Activated T-cell treated with anti-CD3 and anti-CD28 coated beads, Interleukin-2, amount 50 U/mL, for 72 hours (primary cell): Measurements from ENCODE around the gene FBLN2. TPM values are rescaled to one million over a fixed set of nuclear protein-coding genes. Genes with fewer than 3 reads are reported as not detected.

ENCODE experiments used
- ATAC-seq, 2 donors: fragments of 150-1000 bp; cut with Tn5 transposase; replicated peaks in 1 of 2; 2 replicates each; pipeline ENCODE4 v1.10.0; 2021; ENCODE audit warnings: moderate library complexity in 2 of 2, mild to moderate bottlenecking in 1 of 2
- DNase-seq, 2 donors: peaks; one replicate each; pipeline ENCODE4 v3.0.0; 2021 to 2022; ENCODE audit warnings: mixed read lengths in 1 of 2
- H3K27ac Mint-ChIP-seq: one replicate; pipeline ENCODE4 v1.8.0; 2022; ENCODE audit warnings: mild to moderate bottlenecking, moderate library complexity, mixed read lengths
- H3K27me3 Mint-ChIP-seq: one replicate; pipeline ENCODE4 v1.8.0; 2022; ENCODE audit warnings: low read depth, mixed read lengths
- H3K36me3 Mint-ChIP-seq, 2 donors: one replicate each; pipeline ENCODE4 v1.8.0; 2022; ENCODE audit warnings: mixed read lengths in 2 of 2, mild to moderate bottlenecking in 1 of 2; ENCODE audit not compliant: insufficient read depth in 2 of 2
- H3K4me1 Mint-ChIP-seq: one replicate; pipeline ENCODE4 v1.8.0; 2022; ENCODE audit warnings: low read depth, mixed read lengths
- H3K4me3 Mint-ChIP-seq, 2 donors: one replicate each; pipeline ENCODE4 v1.8.0; 2022; ENCODE audit warnings: mild to moderate bottlenecking in 2 of 2, mixed read lengths in 2 of 2, moderate library complexity in 2 of 2
- H3K9me3 Mint-ChIP-seq, 2 donors: one replicate each; pipeline ENCODE4 v1.8.0; 2022; ENCODE audit warnings: mixed read lengths in 2 of 2
- total RNA-seq, 2 donors: library from RNA; stranded (reverse); gene quantifications; one replicate each; pipeline ENCODE4 v1.2.3, GENCODE V29; 2022

Gene FBLN2
- total RNA-seq, 2 donors from 2014 or later = 0.49 to 1.1 TPM

DNA sequence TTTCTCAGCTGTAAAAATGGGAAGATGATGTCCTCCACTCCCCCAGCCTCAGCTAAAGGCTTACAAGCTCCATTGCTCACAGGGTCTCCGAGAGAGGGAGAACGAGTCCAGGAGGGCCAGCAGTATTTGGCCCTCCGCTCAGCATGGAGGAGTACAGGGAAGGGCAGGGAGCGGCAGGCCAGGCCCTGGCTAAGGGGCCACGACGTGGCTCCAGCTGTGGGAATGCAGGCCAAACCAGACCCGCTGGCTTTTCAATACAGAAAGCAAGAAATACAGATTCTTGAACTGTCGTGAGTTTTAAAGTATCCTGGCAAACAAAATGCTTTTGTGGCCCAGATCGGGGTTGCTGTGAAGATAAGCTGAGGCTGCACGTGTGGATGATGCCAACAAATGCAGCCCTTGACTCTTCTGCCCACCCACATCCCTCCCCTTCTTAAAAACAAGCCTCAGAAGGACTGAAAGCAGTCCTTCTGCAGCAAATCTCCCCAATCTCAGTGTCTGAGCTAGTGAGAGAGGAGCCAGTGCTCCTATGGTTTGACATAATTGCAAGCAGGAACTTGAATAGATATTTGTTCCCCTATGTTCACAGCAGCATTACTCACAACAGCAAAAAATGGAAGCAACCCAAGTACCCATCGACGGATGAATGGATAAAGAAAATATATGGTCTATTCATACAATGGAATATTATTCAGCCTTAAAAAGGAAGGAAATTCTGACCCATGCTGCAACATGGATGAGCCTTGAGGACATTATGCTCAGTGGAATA lies 18.5 kb upstream of the FBLN2 start:
- no peak overlapping the region for H3K27ac Mint-ChIP-seq
- no peaks in the 10 kb centered on the region for H3K36me3 Mint-ChIP-seq
- ATAC-seq (no peak), DNase-seq (no peak)
- no peaks in the 10 kb centered on the region for H3K9me3 Mint-ChIP-seq
- no peaks in the 10 kb centered on the region for H3K27me3 Mint-ChIP-seq
- H3K4me1 Mint-ChIP-seq = no peaks in the 10 kb centered on the region
- H3K4me3 Mint-ChIP-seq = no peak overlapping the region

DNA sequence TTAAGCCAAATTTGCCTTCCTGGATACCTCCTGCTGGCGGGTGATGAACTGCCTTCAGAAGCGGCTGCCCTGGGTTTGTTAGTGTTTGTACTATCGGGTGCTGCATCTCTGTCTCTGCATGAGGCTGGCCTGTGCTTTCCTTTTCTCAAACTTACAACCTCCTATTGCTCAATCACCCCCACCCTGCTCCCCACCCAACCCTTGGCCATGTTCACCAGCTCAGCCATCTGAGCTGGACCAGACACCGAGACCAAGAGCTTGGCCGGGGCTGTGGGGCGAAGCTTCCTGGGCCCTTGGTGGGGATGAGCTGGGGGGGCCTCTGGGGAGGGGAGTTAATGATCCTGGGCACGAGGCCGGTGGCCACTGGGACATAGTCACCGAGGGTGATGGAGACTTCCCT lies 16.8 kb upstream of the FBLN2 start:
- Mint-ChIP-seq H3K27ac (no peak overlapping the region), H3K27me3 (no peaks in the 10 kb centered on the region)

DNA sequence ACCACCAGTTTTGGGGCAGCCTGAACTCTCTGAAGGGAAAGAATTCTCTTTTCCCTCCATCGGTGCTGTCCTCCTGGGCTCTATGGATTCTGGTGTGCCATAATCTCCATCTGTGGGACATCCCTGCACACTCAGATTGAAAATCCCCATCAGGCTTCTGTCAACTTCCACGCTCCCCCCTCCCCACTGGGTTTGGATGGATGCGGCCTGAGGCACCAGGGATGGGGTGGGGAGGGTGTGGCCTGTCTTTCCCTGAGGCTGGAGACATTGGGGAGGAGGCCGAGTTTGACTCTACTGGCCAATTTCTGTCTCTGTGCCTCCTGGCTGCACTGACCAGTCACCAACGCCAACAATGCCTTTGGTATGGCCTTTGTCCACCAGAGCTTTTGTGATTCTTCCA lies 16.3 kb upstream of the FBLN2 start:
- Mint-ChIP-seq H3K9me3 (no peaks in the 10 kb centered on the region), H3K27ac (no peak overlapping the region), H3K4me3 (no peak overlapping the region), H3K4me1 (peaks cover 11% of the 10 kb centered on the region), H3K36me3 (no peaks in the 10 kb centered on the region), H3K27me3 (no peaks in the 10 kb centered on the region)
- ATAC-seq (no peak), DNase-seq (no peak)

More for the DNA sequence above, 16.8 kb upstream of the FBLN2 start:
- Mint-ChIP-seq H3K4me1 (peaks cover 7% of the 10 kb centered on the region), H3K4me3 (no peak overlapping the region), H3K36me3 (no peaks in the 10 kb centered on the region), H3K9me3 (no peaks in the 10 kb centered on the region)
- DNase-seq (no peak), ATAC-seq (no peak)

DNA sequence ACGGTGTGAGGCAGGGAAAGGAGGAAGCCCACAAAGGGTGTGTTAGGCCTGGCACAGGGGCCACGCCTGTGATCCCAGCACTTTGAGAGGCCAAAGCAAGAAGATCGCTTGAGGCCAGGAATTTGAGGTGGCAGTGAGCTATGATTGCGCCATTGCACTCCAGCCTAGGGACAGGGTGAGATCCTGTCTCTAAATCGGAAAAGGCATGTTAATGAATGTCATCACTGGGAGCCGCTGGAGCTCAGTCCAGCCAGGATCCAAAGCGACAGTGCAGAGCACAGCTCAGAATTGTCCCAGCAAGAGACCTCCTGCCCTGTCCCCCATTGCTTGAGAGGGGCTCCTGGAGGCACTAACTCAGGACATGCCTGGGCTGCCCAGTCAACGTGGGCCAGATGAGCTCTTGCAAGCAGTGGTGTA lies 15.0 kb upstream of the FBLN2 start:
- Mint-ChIP-seq H3K36me3 (no peaks in the 10 kb centered on the region), H3K9me3 (no peaks in the 10 kb centered on the region), H3K4me3 (no peak overlapping the region), H3K27me3 (no peaks in the 10 kb centered on the region), H3K4me1 (peaks cover 11% of the 10 kb centered on the region), H3K27ac (no peak overlapping the region)
- DNase-seq (no peak), ATAC-seq (no peak)

DNA sequence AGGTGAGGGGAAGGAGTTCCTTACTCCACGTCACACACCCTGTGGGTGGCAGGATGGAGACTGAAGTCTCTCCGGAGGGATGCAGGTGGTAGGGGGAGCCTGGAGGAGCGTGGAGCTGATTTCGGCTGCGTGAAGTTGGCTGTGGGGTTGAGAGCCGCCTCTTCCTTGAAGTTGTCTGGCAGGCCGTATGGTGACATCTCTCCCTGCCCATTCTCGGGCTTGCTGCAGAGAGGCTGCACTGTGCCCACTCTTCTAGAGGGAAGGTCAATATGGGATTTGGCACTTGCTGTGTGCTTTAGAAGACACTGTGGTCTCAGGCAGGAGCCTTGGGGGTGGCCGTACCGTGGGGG lies 13.4 kb upstream of the FBLN2 start:
- no peak overlapping the region for H3K27ac Mint-ChIP-seq
- ATAC-seq = no peak
- H3K27me3 Mint-ChIP-seq = no peaks in the 10 kb centered on the region
- H3K4me3 Mint-ChIP-seq = no peak overlapping the region
- peaks cover 11% of the 10 kb centered on the region for H3K4me1 Mint-ChIP-seq
- H3K9me3 Mint-ChIP-seq = no peaks in the 10 kb centered on the region
- H3K36me3 Mint-ChIP-seq = no peaks in the 10 kb centered on the region
- no peak for DNase-seq

DNA sequence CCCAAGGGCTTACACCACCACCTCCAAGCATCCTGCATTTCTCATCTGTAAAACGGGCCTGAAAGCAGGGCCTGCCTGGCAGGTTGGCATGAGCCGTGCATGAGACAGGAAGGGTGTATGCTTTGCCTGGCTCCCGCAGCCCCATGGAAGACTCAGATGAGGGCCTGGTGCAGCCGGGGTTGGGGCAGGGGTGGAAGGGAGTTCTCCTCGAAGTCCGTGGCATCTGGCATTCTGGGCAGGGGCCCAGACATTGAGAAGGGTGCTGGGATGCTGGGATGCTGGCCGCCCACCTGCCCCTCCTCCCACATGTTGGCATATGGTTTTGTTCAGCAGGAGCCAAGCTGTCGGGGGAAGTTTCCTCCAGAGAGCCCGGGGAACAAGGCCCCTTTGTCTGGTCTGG lies 13.0 kb upstream of the FBLN2 start:
- H3K36me3 Mint-ChIP-seq = peaks cover under 1 to 1% of the 10 kb centered on the region in 2 donors
- peaks cover under 1% of the 10 kb centered on the region in 2 donors for H3K9me3 Mint-ChIP-seq
- H3K4me1 Mint-ChIP-seq = peaks cover 11% of the 10 kb centered on the region
- H3K4me3 Mint-ChIP-seq = no peak overlapping the region
- no peaks in the 10 kb centered on the region for H3K27me3 Mint-ChIP-seq
- H3K27ac Mint-ChIP-seq = no peak overlapping the region
- no peak for DNase-seq
- no peak for ATAC-seq

DNA sequence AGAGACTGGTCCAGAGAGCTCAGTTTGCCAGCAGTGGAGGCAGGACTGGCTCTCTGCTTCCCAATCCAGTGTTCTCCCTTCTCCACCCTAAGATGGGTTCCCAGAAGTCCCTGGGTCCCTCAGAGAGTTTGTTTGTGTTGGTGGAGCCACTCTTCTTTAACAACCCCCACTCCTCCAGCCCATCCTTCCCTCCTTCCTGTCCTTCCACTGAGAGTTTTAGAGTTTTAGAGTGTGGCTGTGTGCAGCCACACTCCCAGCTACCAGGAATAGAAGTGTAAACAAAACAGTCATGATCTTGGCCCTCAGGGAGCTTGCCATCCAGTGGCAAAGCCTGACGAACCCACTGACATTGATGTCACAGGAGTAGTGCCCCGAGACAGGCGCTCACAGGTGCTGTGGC lies 12.5 kb upstream of the FBLN2 start:
- H3K4me1 Mint-ChIP-seq = peaks cover 11% of the 10 kb centered on the region
- no peak for ATAC-seq

DNA sequence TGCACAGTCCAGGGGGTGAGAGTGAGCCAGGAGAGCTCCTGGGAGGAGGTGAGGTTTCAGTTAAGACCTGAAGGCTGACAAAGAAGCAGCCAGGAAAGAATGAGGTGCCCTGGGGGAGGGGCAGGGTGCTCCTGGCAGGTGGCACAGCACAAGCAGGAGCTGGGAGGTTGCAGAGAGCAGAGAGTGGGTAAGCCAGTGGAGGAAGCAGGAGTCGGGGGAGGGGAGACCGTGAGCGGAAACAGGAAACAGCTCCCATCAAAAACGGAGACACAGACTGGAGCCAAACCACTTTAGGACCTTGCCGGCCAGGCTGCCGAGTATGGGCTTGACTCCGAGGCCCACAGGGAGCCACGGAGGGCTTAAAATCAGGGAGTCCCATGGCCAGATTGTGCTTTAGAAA lies 12.1 kb upstream of the FBLN2 start:
- Mint-ChIP-seq H3K36me3 (peaks cover 2% of the 10 kb centered on the region in 2 donors), H3K4me3 (peak overlapping the region in 1 of 2 donors; percentile 23), H3K27ac (no peak overlapping the region), H3K27me3 (no peaks in the 10 kb centered on the region), H3K9me3 (peaks cover 1 to 2% of the 10 kb centered on the region in 2 donors), H3K4me1 (peaks cover 11% of the 10 kb centered on the region)
- ATAC-seq (no peak), DNase-seq (no peak)

More for the DNA sequence above, 12.5 kb upstream of the FBLN2 start:
- DNase-seq = no peak
- H3K9me3 Mint-ChIP-seq = peaks cover 1 to 2% of the 10 kb centered on the region in 2 donors
- no peak overlapping the region for H3K4me3 Mint-ChIP-seq
- H3K36me3 Mint-ChIP-seq = peaks cover 2% of the 10 kb centered on the region in 2 donors
- no peak overlapping the region for H3K27ac Mint-ChIP-seq
- H3K27me3 Mint-ChIP-seq = no peaks in the 10 kb centered on the region

DNA sequence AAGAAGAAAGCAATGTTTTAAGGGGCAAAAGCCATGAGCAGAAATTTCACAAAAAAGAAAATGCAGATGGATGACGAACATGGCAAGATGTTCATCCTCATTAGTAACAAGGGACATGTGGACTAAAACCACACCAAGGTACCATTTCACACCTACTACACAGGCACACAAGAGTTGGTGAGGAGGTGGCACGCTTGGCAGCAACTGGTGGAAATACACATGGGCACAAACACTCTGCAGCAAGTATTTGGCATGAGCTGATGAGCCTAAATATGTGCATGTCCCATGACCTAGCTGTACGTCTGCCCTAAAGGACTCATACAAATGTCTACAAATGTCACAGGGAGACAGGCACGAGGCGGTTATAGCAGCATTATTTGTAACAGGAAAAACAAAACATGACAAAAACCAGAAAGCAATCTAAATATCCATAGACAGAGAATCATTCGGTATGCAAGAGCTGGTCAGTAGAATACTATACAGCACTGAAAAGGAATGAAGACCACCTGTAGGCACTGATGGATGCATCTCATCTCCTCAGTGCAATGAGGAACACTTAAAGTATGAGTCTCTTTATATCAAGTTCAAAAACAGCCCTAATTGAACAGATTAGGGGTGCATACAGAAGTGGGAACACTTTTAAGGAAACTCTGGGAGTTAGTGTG lies 11.5 kb upstream of the FBLN2 start:
- peaks cover 2 to 3% of the 10 kb centered on the region in 2 donors for H3K36me3 Mint-ChIP-seq
- no peak overlapping the region for H3K4me3 Mint-ChIP-seq
- no peak overlapping the region for H3K27ac Mint-ChIP-seq
- peaks cover 11% of the 10 kb centered on the region for H3K4me1 Mint-ChIP-seq
- peaks cover 1 to 2% of the 10 kb centered on the region in 2 donors for H3K9me3 Mint-ChIP-seq
- no peaks in the 10 kb centered on the region for H3K27me3 Mint-ChIP-seq
- ATAC-seq = no peak
- no peak for DNase-seq

DNA sequence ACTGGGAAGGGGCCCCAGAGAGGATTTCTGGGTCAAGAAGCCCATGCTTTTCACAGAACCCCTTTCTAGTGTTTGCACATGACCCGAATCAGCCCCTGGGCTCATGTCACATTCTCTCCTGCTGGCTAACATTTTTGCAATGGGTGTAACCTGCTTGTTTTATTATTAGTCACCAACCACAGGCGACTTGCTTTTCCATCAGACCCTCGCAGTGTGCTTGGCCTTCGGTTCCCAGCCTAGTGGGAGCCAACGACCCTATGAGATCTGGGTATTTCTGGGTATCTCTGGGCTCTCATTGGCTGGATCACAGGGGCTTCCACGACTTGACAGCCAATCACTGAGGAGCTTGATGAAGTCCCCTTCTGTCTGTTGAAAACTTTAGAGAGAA lies 11.0 kb upstream of the FBLN2 start:
- Mint-ChIP-seq H3K27me3 (no peaks in the 10 kb centered on the region), H3K4me3 (no peak overlapping the region), H3K9me3 (peaks cover 1 to 2% of the 10 kb centered on the region in 2 donors), H3K4me1 (peaks cover 11% of the 10 kb centered on the region), H3K36me3 (peaks cover 2 to 4% of the 10 kb centered on the region in 2 donors), H3K27ac (no peak overlapping the region)
- DNase-seq (no peak), ATAC-seq (no peak)

DNA sequence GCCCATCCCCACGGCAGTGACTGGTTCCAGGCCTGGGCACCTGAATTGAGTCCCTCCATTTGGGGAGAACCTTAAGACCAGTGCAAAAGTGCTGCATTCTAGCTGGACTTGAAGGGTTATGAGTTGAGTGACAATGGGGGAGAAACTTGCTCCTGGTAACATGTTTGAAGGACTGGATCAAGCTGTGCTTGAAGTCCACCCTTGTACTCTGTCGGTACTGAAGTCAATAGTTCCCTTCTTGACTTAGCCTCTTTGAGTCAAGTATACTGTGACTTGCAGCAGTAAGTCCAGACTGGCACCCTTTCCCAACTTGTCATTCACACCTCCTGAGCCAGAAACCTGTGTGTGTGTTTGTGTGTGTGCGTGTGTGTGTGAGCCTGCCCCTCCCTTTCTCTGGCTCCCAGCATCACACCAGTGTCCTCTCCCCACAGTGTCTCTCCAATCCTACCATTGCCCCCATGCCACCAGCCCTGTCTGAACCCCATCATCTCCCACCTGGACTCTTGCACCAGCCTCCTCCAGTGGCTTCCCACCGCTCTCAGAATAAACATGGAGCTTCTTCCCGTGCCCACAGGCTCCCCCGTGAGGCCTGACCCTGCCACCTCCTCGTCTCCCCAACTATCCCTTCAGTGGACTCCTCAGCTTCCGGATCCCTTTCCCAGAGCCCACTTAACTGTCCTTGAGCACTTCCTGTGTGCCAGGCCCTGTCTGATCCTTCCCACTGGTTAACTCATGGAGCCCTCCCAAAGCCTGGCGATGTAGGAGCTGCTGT lies 10.2 kb upstream of the FBLN2 start:
- ATAC-seq = no peak

DNA sequence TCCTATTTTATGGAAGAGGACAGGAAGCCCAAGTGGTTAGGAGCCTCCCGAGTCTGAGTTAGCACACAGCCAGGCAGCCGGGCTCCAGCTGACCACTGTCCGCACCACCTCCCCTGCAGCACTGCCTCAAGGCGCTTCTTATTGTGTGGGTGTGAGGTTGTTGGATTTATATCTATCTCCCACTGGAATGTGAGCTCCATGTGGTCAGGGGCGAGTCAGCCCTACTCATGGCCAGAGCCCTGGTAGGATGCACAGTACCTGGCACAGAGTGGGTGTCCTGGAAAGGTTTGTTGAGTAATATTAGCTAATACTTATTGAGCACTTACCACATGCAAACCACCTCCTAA lies 9.7 kb upstream of the FBLN2 start:
- peaks cover 1 to 4% of the 10 kb centered on the region in 2 donors for H3K9me3 Mint-ChIP-seq
- DNase-seq (no peak), ATAC-seq (no peak)
- H3K27ac Mint-ChIP-seq = no peak overlapping the region
- H3K27me3 Mint-ChIP-seq = peaks cover 5% of the 10 kb centered on the region
- no peak overlapping the region for H3K4me3 Mint-ChIP-seq
- peaks cover 2 to 4% of the 10 kb centered on the region in 2 donors for H3K36me3 Mint-ChIP-seq
- H3K4me1 Mint-ChIP-seq = peaks cover 17% of the 10 kb centered on the region

More for the DNA sequence above, 10.2 kb upstream of the FBLN2 start:
- H3K36me3 Mint-ChIP-seq = peaks cover 2 to 4% of the 10 kb centered on the region in 2 donors
- peaks cover 11% of the 10 kb centered on the region for H3K4me1 Mint-ChIP-seq
- peaks cover 3% of the 10 kb centered on the region for H3K27me3 Mint-ChIP-seq
- no peak for DNase-seq
- no peak overlapping the region for H3K27ac Mint-ChIP-seq
- H3K4me3 Mint-ChIP-seq = no peak overlapping the region
- H3K9me3 Mint-ChIP-seq = peaks cover 1 to 4% of the 10 kb centered on the region in 2 donors

DNA sequence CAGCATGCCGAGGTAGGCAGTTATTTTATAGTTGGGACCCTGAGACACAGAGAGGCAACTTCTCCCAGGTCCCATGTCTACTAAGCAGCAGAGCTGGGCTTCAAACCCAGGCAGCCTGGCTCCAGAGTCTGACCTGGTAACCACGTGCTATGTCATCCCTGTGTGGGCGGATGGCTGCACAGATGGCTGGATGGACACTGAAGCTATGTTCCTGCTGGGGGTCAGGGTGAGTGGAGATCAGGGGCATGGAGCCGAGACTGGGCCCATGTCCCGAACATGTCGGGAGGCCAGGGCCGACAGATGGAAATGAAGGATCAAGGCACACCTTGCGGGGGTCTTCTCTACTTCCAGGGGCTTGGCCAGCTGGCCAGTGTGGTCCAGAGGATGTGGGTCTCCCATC lies 9.3 kb upstream of the FBLN2 start:
- peaks cover 2 to 4% of the 10 kb centered on the region in 2 donors for H3K36me3 Mint-ChIP-seq
- H3K27ac Mint-ChIP-seq = no peak overlapping the region
- peaks cover 5% of the 10 kb centered on the region for H3K27me3 Mint-ChIP-seq
- peaks cover 21% of the 10 kb centered on the region for H3K4me1 Mint-ChIP-seq
- peaks cover 1 to 4% of the 10 kb centered on the region in 2 donors for H3K9me3 Mint-ChIP-seq
- DNase-seq (no peak), ATAC-seq (no peak)
- H3K4me3 Mint-ChIP-seq = no peak overlapping the region
